ENCODE results near the gene CSTB.

The CSTB gene

DNA sequence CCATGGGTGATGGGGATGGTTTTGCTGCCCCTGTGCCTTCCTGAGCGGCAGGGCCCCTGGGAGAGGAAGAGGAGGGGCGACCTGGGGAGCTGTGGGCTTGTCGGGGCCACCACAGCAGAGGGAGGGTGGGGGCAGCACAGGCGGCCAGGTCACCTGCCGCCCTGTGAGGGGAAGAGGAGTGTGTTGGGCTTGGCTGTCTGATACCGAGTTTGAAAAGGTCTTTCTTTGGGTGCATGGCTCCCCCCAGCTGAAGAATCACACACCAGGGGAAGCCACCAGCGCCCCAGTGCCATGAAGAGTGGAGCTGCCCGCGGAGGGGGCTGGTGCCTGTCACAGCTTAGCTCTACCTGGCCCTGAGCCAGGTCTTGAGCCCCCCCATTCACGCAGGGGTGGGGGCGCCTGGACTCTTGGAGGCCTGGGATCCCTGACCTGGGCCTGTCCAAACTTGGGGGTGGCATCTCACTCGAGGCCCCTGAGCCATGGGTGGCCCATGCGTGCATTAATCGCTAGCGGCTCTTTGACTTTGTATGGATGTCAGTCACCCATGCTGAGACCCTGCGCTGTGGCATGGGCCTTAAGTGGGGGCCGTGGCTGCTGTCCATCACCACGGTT is 26.4 kb downstream of the CSTB start:
- no peak for DNase-seq (ENCODE audit: low spot score)

DNA sequence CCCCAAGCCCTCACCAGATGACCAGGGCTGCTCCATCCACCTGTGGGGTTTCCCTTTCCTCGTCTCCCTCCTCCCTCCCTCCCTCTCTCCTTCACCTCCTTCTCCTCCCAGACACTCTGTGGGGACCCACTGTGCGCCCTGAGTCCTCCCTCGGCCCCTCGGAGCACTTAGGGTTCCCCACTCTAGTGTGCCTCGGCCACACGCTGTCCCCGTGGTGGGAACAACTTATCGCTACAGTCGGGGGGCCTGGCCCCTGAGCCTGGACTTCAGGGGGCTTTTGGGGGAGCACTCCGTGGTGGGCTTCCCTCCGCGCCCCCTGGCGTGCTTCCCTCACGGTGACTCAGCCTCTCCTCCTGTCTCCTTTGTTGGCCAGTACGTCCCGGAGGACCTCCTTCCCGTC is 27.5 kb downstream of the CSTB start:
- DNase-seq (ENCODE audit: low spot score), result no peak

DNA sequence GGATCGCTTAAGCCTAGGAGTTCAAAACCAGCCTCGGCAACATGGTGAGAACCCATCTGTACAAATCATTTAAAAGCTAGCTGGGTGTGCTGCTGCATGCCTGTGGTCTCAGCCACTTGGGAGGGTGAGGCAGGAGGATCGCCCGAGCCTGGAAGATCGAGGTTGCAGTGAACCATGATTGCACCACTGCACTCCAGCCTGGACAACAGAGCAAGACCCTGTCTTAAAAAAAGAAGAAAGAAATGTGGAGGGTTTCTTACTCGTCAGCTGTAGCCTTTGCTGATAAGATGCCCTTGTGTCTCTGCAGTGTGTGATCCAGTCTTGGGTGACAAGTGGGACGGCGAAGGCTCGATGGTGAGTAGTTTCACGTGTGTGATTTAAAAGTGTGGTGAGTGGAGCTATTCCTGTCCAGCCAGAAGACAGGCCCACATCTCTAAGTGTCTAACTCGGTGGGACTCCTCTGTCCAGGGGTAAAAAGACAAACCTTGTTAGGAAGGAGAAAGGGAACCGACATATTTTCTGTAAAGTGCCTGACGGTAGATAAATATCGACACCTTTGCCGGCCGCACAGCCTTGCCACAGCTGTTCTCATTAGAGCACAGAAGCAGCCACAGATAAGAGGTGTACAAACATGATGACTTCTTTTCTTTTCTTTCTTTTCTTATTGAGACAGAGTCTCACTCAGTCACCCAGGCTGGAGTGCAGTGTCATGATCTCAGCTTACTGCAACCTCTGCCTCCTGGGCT is 30.2 kb downstream of the CSTB start:
- no peak for DNase-seq (ENCODE audit: low spot score)

DNA sequence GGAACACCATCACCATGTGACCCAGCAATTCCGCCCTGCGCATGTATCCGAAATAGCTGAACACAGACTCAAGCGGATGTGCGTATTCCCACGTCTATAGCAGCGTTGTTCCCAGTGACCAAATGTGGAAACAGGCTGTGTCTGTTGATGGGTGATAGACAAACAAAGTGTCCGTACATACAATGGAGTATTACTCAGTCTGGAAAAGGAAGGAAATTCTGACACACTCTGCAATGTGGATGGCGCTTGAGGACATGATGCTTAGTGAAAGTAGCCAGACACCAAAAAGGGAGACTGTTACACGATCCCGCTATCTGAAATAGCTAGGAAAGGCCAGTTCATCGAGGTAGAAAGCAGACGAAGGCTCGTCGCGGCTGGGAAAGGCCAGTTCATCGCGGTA is 31.4 kb downstream of the CSTB start:
- no peak for DNase-seq (ENCODE audit: low spot score)

DNA sequence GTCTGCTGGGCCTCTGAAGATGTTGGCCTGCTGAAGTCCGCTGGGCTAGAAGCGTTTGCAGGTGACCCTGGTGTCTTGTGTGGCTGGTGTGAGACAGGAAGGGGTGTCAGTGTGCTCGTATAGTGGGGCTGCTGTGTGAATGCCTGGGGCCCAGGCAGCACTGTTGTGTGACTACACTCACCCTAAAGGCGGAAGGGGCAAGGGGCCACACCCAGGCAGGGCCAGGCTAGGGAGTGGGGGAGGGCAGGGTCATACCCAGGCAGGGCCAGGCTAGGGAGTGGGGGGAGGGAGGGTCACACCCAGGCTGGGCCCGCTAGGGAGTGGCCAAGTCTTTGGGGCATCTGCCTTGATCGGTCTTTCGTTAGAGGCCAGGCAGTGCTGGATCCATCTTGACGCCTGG is 32.2 kb downstream of the CSTB start:
- DNase-seq (ENCODE audit: low spot score), result no peak

DNA sequence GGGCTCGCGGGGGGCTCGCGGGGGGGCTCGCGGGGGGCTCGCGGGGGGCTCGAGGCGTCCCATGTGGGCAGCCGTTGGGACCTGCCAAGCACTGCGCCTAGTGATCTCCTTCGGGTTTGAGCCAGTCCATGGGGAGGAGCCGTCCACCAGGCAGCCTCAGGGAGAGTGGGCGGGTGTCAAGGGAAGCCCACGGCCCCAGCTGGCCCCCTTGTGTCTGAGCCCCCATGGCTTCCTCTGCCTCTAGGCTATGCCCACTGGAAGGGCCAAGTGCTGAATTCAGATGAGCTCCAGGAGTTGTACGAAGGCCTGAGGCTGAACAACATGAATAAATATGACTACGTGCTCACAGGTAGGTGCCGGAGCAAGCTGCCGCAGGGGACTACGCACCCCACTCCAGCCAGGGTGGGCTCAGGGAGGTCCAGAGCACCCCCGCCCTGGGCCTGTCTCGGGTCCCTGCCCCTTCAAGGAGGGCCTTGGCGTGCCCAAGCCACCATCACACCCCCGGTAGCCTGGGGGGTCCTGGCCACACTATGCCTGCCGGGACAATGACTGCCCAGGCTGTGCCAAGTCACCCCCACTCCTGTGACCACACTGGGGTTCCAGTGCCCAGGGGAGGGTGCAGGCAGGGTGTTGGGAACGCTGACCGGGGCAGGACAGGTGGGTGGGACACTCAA is 34.5 kb downstream of the CSTB start:
- DNase-seq (ENCODE audit: low spot score), result no peak

DNA sequence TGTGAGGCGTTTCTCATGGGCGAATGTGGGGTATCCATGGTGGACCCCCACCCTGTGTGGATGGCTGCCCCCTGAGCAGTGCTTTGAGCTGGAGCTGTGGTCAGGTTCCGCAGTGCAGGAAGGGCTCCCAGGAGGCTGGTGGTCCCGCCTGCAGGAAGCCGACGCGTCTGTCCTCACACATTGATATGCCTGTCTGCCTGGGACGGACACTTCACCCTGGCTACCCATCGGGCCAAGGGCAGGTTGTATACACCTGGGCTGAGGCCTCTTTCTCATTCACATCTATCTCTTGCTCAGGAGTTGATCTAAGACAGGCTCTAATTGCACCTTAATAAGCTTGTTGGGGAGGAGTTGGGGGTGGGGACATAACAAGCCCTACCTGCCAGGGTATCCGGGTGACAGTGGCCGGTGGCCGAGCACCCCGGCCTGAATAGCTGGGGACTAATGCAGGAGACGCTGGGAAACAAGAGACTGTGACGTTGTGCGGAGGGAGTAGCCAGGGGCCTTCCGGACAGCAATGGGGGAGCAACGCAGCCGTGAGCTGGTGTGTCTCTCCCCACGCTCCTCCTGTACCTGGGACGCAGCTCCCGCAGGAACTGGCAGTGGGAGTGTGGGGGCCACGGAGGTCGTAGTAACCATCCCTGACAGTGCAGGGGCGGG is 35.5 kb downstream of the CSTB start:
- DNase-seq (ENCODE audit: low spot score), result no peak

DNA sequence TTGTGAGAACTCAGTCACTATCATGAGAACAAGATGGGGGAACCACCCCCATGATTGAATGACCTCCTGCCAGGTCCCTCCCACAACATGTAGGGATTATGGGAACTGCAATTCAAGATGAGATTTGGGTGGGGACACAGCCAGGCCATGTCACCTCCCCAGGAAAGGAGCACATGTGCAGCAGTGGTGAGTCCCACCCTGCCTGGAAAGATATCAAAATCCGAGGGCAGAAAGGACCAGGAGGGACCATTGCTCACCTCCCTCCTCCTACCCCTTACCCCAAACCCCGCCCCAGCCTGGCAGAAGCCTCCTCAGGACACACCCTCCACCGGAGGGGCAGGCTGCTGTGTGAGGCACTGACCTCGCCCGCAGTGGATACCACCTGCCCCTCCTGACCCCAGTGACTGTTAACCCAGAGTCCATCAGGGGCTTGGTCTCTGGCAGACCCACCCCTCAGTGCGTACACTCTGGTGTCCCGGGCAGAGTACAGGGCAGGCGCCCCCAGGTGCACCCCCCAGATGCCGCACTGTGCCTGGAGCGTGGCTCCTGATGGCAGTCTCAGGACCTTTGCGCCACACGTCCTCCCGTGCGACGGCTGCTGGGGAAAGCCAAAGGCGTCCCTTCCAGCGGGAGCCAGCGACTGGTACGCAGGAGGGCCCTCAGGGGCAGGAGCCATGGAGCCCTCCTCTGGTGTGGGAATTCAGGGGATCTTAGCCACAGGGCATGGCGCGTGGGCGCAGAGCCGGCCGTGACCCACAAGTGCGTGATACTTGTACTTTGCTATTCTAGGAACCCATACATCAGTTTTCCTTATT is 36.3 kb downstream of the CSTB start:
- DNase-seq (ENCODE audit: low spot score), result no peak

DNA sequence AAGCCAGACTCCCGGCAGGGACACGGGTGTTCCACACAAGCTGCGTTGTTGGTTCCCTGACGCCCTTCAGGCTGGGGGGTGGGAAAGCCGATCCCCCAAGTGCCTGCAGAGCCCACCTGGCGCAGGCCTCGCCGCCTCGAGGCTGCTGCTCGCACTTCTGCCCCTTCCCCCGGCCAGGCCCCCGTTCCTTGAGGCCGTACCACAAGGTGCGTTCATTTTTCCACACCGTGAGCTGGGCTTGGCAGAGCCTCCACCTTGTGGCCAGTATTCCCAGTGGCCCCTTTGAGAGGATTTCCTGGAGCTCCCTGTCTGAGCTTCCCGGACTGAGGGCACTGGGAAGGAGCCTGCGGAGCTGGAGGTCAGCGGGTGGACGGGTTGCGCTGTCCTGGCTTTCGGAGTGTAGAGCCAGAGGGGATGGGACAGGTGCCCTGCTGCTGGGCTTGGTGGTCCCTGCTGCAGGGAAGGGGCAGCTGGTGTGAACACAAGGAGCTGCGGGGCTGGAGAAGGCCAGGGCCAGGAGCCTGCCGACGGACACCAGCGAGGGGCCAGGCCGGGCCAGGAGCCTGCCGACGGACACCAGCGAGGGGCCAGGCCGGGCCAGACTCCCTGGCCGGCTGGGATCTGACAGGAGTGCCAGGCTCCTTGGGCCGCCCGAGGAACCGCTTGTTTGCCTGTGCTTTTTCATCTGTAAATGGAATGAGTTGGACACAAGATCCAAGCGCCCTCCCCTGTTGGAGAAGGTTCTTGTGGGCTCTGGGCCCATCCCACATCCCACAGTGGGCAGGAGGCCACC is 38.8 kb downstream of the CSTB start:
- no peak for DNase-seq (ENCODE audit: low spot score)

DNA sequence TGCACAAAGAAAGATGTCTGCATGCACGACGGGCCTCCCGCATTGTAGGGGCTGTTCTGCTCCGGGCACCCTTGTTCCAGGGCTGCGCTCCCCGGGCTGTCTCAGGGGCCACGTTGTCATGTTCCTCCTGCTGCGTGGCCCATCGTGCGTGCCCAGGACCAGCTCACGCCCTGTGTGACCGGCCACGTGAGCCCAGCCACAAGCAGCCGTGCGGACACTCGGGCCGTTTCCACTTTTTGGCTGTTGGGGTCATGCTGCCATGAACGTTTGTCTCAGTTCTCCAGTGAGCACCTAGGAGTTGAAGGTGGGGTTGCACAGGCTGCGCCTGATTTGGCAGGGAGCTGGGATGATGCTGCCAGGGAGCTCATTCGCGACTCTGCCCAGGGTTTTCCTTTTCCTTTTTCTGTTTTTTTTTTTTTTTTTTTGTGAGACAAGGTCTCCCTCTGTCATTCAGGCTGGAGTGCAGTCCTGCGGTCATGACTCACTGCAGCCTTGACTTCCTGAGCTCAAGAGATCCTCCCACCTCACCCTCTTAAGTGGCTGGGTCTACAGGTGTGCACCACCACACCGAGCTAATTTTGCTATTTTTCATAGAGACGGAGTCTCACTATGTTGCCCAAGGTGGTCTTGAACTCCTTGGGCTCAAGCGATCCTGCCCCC is 39.8 kb downstream of the CSTB start:
- DNase-seq (ENCODE audit: low spot score), result no peak

DNA sequence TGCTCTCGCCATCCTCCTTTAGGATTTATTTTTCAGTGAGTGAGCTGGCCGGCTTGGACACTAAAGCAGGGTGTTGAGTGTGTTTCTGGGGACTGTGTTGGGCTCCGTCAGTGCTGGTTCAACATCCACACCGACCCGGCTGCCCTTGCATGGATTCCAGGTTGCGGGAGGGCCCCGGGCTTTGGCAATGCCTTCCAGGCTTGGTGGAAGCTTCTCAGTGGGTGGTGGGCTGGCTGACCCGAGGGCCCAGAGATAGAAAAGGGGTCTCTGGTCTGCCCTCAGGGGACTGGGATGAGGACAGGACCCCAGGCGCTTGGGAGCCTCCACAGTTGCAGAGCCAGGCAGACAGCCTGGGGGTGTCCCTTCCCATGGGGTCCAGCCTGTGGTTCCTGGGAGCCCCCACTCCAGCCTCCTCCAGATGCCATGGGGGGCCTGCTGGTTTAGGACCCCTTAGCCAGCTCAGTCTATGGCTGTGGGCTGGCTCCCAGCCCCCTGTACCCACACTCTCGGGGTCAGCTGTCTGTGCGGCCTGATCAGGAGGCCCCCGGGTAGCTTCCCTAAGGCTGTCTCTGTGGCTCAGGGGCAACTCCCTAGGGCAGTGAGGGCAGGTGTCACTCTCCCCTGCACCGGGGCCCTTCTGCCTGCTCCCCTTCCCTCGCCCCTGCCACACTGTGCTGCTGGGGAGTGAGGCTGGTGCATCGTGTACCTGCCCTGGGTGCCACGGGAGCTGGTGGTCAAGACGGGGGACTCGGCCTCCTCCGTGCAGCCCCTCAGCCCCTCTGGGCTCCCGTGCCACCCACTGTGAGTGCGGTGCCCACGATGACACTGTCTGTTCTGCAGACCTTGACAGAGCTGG is 40.6 kb downstream of the CSTB start:
- DNase-seq (ENCODE audit: low spot score), result no peak

DNA sequence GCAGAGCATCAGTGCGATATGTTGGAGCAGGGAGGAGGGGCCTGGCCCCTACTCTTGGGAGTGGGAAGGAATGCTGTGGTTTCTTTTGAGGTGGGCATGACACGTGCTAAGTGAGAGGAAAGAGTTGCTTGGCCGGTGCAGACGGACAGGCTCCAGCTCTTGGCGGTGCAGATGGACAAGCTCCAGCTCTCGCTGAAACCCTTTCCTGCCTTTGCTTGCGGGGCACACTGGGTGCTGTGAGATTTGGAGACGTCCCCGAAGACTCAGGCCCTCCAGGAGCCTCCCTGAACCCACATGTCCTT is 41.2 kb downstream of the CSTB start:
- no peak for DNase-seq (ENCODE audit: low spot score)

DNA sequence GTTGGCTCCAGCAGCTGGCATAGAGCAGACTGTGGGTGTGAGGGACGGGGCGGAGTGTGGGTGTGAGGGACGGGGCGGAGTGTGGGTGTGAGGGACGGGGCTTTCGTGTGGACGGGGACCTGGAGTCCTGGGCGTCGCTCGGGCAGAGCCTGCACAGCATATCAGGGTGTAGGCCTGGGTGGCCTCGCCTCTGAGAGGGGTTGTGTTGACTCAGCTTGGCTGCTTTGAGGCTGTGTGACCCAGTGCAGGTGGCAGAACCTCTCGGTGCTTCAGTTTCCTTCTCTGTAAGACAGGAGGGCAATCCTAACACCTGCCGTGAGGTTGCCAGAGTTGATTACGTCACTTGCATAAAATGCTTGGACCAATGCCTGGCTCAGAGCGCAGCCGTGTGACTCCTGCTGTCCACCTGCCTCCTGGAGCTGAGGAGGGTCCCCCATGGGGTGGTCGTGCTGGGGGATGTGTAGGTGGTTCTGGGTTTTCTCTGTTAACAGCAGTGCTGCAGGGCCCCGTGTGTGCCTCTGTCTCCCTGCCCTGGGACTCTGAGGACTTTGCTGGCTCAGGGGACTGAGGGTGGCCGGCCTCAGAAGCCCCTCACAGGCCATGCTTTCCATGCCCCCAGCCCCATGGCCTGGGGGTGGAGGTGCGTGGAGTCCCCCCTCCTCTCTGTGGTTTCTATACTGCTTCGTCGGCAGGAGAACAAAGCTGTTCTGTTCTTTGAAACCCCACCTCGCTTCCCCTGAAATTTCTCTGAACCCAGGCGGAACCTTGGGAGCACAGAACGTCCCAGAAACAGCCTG is 41.8 kb downstream of the CSTB start:
- DNase-seq (ENCODE audit: low spot score), result no peak

DNA sequence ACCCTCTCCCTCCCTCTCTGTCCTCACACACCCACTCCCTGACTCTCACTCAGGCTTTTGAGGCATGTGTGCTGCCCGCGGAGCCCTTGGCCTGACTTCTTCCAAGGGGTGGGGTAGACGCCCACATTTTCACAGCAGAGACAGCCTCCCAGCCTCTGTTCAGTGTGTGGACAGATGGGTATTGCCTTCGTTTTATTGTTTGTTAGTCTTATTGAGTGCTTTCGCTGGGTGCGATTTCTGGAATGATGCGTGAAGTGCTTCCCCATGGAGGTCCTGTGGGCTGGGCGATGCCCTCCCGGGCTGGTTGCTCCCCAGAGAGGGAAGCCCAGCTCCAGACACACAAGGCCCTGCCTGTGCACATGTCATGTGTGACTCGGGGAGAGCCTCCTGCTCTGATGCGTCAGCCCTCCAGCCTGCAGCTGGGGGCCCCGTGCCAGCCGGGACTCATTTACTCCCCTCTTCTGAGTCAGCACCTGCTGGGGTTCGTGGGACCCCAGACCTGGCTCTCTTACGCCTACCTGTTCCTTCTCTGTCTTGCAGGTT is 42.5 kb downstream of the CSTB start:
- no peak for DNase-seq (ENCODE audit: low spot score)

DNA sequence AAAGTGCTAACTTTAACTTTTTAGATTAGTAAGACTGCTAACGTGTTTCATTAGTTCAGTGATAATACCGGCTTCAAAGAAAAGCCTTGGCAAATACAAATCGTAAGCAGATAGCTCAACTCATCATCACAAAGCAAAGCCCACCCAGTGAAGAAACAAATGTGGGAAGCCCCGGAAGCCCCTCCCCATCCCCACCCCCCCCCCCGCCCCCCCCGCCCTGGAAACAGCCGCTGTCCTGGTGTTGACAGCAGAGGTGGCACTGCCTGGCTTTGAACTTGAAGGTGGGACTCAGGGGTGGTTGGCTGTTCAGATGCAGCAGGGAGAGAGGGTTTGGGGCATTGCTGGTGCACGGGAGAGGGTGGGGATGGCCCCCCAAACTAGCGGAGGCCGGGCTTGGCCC is 43.0 kb downstream of the CSTB start:
- no peak for DNase-seq (ENCODE audit: low spot score)

DNA sequence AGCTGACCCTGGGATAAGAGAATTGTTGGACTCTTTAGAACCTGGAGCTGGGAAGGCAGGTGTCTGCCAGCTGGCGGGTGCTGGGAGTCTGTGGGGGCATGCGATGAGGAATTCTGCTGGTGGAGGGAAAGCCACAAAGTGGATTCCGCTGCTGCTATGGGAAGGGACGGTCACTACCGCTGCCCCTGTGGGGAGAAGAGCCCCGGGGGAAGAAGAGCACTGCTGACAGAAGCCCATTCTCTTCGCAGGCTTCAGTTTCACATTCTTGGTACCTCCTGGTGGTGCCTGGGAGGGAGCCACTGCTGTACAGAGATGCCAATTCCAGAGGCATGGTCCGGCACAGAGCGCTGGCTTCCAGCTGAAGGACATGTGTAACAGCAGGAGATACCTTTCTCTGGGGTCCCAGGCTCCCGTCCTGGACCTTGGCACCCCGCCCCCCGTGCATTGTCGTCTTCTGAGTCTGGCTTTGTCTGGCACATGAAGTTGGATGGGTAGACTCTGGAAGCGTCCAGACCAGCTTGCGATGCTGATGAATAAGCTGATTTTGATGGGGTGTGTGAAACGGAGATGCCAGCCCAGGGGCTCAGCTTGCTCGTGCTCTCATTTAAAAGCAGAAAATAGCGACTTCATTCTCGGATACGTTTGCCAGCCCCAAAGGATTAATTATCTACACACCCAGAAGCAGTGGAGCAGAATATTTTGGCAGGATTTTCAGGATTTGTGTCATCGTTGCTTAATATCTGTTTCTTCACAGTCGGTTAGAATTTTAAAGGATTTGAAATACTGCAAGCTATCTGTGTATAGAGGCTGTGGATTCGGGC is 44.0 kb downstream of the CSTB start:
- no peak for DNase-seq (ENCODE audit: low spot score)

DNA sequence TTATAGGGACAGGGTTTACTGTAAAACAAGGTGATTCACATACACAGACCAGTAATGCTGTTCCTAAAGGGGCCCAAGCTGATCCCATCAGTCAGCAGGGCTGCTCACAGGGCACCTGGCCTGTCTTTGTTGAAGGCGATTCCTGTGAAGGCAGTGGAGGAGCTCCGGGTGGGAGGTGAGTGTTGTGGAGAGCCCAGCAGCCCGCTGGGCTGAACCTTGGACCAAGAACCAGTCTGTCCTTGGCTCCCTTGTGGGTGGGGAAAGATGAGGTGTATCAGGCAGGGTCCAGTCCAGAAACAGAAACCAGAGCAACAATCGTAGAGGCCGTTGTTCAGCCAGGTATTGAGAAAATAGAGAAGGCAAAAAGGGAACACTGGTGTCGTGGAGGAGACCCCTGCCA is 44.6 kb downstream of the CSTB start:
- DNase-seq (ENCODE audit: low spot score), result no peak
